ENCODE data around the gene SMARCD3. TPM values are rescaled to one million over a fixed set of nuclear protein-coding genes. Genes with fewer than 3 reads are reported as not detected.
A peak's percentile ranks its signal among the peaks of the same experiment; 100 is the strongest.

SMARCD3 gene
- total RNA-seq, 4 donors from 2014 or later: 23.6 to 45.1 (median 39.8) TPM

DNA sequence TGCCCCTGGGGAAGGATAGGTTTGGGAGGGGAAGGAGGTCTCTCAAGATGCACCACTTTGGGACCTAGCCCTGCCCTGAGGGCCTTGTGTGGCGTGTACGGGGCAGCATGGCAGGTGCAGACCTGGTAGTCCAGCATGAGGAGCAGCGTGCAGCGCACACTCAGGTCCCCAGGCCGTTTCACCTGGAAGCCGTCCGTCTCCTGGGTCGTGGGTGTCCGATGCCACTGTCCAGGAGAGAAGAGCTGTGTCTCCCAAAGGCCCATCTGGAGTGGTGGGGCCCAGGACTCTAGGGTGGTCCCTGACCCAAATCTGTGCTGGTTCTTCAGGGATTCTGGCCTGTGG is 6.8 kb downstream of the SMARCD3 start:
- Histone ChIP-seq H3K36me3 (peaks cover 0 to 59% of the 10 kb centered on the region in 2 donors), H3K4me1 (peaks cover 0 to 43% (median 20%) of the 10 kb centered on the region in 3 donors), H3K27me3 (peaks cover 12% of the 10 kb centered on the region), H3K27ac (no peak overlapping the region), H3K9me3 (no peaks in the 10 kb centered on the region), H3K4me3 (no peak overlapping the region)
- TF ChIP-seq POLR2A (IDR thresholded peaks at IDR 0.05) (no peak), POLR2AphosphoS5 (IDR thresholded peaks at IDR 0.05) (no peak), EP300 (IDR thresholded peaks at IDR 0.05) (no peak)
- TF ChIP-seq, protein P1, sequence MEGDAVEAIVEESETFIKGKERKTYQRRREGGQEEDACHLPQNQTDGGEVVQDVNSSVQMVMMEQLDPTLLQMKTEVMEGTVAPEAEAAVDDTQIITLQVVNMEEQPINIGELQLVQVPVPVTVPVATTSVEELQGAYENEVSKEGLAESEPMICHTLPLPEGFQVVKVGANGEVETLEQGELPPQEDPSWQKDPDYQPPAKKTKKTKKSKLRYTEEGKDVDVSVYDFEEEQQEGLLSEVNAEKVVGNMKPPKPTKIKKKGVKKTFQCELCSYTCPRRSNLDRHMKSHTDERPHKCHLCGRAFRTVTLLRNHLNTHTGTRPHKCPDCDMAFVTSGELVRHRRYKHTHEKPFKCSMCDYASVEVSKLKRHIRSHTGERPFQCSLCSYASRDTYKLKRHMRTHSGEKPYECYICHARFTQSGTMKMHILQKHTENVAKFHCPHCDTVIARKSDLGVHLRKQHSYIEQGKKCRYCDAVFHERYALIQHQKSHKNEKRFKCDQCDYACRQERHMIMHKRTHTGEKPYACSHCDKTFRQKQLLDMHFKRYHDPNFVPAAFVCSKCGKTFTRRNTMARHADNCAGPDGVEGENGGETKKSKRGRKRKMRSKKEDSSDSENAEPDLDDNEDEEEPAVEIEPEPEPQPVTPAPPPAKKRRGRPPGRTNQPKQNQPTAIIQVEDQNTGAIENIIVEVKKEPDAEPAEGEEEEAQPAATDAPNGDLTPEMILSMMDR (IDR thresholded peaks at IDR 0.05): no peak
- 87% methylated on average over 3 of the region's 9 CpGs; no CpG with 5 or more reads in 1 of the 2 donors for WGBS, 2 donors (ENCODE audit: low coverage in 1 of 2)
- no peak for ATAC-seq

DNA sequence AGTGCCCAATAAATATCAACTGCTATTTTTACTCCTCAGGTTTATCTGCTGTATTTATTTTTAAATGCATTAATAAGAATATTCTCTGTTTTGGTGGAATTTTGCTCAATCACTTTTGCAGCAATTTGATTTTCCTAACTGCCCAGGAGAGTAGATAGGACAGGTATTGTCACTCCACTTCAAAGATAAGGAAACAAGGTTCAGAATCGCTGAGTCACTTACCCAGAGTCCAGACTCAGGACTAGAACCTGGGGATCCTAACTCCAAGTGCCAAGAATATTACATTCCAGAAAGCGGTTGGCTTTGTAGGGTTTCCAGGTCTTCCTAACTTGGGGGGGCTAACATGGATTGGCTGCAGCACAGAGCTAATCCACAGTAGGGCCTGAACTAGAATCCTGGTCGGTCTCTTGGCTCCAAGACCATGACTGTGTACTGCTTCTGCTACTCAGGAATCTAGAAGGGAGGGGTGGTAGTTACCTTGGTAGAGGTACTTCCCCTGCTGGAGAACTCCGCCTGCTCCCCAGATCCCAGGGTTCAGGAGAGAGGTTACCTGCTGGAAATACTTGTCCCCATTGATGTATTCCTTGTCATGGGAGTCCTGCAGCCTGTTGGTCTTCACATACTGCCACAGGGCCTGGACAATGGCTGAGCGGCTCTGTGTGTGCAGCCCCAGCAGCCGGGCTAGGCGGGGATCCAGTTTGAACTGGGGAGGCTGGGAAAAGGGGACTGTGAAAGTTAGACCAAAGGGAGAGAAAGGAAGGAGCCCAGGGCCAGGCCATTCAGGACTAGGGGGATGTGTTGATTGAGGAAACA is 7.3 kb downstream of the SMARCD3 start:
- Histone ChIP-seq H3K9me3 (no peaks in the 10 kb centered on the region), H3K4me3 (no peak overlapping the region), H3K4me1 (peaks cover 0 to 37% (median 15%) of the 10 kb centered on the region in 3 donors), H3K27me3 (peaks cover 12% of the 10 kb centered on the region), H3K27ac (no peak overlapping the region), H3K36me3 (peaks cover 0 to 65% of the 10 kb centered on the region in 2 donors)
- no peak for ATAC-seq
- 63 to 85% methylated on average over 2 to 4 of the region's 7 CpGs for WGBS, 2 donors (ENCODE audit: low coverage in 1 of 2)
- TF ChIP-seq, protein P1 (IDR thresholded peaks at IDR 0.05): no peak
- TF ChIP-seq EP300 (IDR thresholded peaks at IDR 0.05) (no peak), POLR2A (IDR thresholded peaks at IDR 0.05) (no peak), POLR2AphosphoS5 (IDR thresholded peaks at IDR 0.05) (no peak)

DNA sequence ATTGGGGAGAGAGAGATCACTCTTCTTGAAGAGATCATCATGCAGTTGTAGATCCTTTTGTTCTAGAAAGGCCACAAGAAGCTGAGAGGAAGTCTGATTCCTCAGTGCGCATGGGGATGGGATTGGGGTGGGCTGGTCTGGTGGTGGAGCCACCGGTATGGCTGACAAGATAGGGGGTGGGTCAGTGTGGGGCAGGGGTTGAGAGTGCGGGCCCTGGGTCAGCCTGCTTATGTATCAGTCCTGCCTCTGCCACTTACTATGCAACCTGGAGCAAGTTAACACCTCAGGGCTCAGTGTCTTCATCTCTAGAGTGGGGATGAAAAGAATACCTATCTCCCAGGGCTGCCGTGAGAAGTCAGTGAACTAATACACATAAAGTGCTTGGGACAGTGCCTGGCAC is 8.0 kb downstream of the SMARCD3 start:
- WGBS, 2 donors (ENCODE audit: low coverage in 1 of 2): 64 to 83% methylated on average over 3 to 4 of the region's 4 CpGs
- Histone ChIP-seq H3K27me3 (peaks cover 10% of the 10 kb centered on the region), H3K36me3 (peaks cover 0 to 71% of the 10 kb centered on the region in 2 donors), H3K4me1 (peaks cover 0 to 31% (median 9%) of the 10 kb centered on the region in 3 donors), H3K27ac (peak overlapping the region in 1 of 4 donors; percentile 24), H3K4me3 (no peak overlapping the region), H3K9me3 (no peaks in the 10 kb centered on the region)
- TF ChIP-seq EP300 (IDR thresholded peaks at IDR 0.05) (no peak), POLR2A (IDR thresholded peaks at IDR 0.05) (no peak), POLR2AphosphoS5 (IDR thresholded peaks at IDR 0.05) (no peak)
- TF ChIP-seq, protein P1 (IDR thresholded peaks at IDR 0.05): no peak
- no peak for ATAC-seq

DNA sequence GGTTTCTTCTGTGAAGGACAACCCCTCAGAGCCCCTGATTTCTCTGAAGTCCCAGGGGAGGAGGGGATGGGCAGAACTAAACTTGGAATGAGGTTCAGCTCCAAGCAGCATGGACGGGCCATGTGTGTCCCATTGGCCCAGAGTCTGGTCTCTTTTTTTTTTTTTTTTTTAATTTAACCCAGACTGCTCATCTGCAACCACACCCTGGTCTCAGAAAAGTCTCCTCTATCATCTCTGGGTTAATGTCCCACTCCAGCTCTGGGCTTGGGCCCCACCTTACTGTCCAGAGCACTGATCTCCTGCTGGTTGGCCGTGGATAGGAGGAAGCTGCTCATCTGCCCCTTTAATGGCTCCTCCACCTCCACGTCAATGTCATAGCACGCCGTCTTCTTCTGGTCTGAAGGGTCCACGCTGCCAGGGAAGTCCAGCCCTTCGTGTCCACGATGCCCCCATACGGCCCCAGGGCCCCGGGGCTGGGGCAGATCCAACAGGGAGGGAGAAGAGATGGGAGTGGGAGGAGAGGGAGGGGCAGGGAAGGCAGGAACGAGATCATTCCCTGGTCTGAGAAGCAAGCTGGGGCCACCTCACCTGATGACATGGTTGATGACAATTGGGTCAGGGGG is 8.5 kb downstream of the SMARCD3 start:
- ATAC-seq: no peak
- H3K4me1 ChIP-seq: peaks cover 0 to 25% (median 4%) of the 10 kb centered on the region in 3 donors
- peak overlapping the region in 1 of 4 donors; percentile 24 for H3K27ac ChIP-seq
- peaks cover 0 to 77% of the 10 kb centered on the region in 2 donors for H3K36me3 ChIP-seq
- no peak overlapping the region for H3K4me3 ChIP-seq
- TF ChIP-seq POLR2AphosphoS5 (IDR thresholded peaks at IDR 0.05): no peak
- TF ChIP-seq, protein P1 (IDR thresholded peaks at IDR 0.05): no peak
- no peak for TF ChIP-seq POLR2A (IDR thresholded peaks at IDR 0.05)
- no peak for TF ChIP-seq EP300 (IDR thresholded peaks at IDR 0.05)
- H3K27me3 ChIP-seq: peaks cover 4% of the 10 kb centered on the region
- WGBS, 2 donors (ENCODE audit: low coverage in 1 of 2): 30 to 40% methylated on average over 1 to 4 of the region's 11 CpGs
- no peaks in the 10 kb centered on the region for H3K9me3 ChIP-seq

Measured in gastroesophageal sphincter (tissue), 4 donors.